ENCODE data around the gene UCHL1. TPM values are rescaled to one million over a fixed set of nuclear protein-coding genes. Genes with fewer than 3 reads are reported as not detected.

Gene UCHL1
- 100 to 1,000 TPM; 411 to 896 TPM for total RNA-seq
- 1,000 to 10,000 TPM; 1,142 to 1,287 TPM for polyA plus RNA-seq (ENCODE audit: insufficient read length in 2 of 2)
- long read RNA-seq, donor 1, transcript UCHL1-209 (8 exons, 1,119 nt): major isoform, 493 of 1,029 reads
- long read RNA-seq, donor 1, transcript UCHL1-202 (8 exons, 1,578 nt): minor isoform, 14 of 1,029 reads
- long read RNA-seq, donor 1, transcript UCHL1-211 (6 exons, 862 nt): minor isoform, 27 of 1,029 reads
- long read RNA-seq, donor 1, partial matches to known transcripts: 476 of 1,029 reads
- long read RNA-seq, donor 1, other reads (novel, unspliced or antisense): 19 of 1,029 reads
- long read RNA-seq, donor 2, transcript UCHL1-209 (8 exons, 1,119 nt): major isoform, 184 of 322 reads
- long read RNA-seq, donor 2, transcript UCHL1-211 (6 exons, 862 nt): minor isoform, 5 of 322 reads
- long read RNA-seq, donor 2, transcript UCHL1-202 (8 exons, 1,578 nt): minor isoform, 8 of 322 reads
- long read RNA-seq, donor 2, partial matches to known transcripts: 117 of 322 reads
- long read RNA-seq, donor 2, other reads (novel, unspliced or antisense): 8 of 322 reads
- long read RNA-seq, donor 3, transcript UCHL1-209 (8 exons, 1,119 nt): major isoform, 256 of 454 reads
- long read RNA-seq, donor 3, transcript UCHL1-211 (6 exons, 862 nt): minor isoform, 8 of 454 reads
- long read RNA-seq, donor 3, transcript UCHL1-202 (8 exons, 1,578 nt): minor isoform, 17 of 454 reads
- long read RNA-seq, donor 3, partial matches to known transcripts: 154 of 454 reads
- long read RNA-seq, donor 3, other reads (novel, unspliced or antisense): 19 of 454 reads
- long read RNA-seq, donor 4, transcript UCHL1-209 (8 exons, 1,119 nt): major isoform, 11 of 11 reads
- long read RNA-seq, donor 4, partial matches to known transcripts: 0 of 11 reads
- long read RNA-seq, donor 4, other reads (novel, unspliced or antisense): 0 of 11 reads

GRCh38 chr4:41256740-41257256, at the start of gene UCHL1:
TSS of gene UCHL1 (plus strand) at chr4:41256928. CDS start at chr4:41256977, 49 bp downstream.
- WGBS (ENCODE audit: insufficient coverage): under 1% methylated on average over 55 of the region's 55 CpGs

DNA sequence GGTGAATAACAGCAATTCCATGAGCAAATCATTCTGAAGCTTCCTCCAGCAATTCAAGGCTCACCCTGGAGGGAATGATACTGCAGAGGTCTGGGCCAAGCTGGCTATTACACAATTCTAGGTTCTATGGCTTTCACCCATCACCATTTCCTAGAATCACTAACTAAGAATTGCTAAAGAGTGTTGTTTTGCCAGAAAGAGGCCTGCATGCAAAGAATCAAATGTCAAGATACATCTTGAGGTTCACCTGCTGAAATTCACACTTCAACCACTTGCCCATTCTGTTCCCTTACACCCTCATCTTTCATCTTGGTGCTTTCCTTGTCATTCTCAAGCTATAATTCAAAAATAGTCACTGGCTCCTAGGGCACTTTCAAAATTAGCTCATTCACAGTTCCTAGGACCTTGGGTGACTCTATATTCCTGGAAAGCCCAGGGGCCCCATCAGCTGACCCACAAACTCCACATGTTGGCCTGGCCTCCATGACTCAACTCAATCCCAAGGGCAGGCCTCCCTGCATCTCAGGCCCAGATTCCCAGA, 49.4 kb upstream of the UCHL1 start:
- Histone ChIP-seq H3K9me3 (ENCODE audit: control insufficient read depth, insufficient read depth, low read length) (no peaks in the 10 kb centered on the region), H3K4me3 (ENCODE audit: low read depth, low read length) (no peak overlapping the region), H3K27me3 (ENCODE audit: control insufficient read depth, insufficient read depth, low read length) (no peaks in the 10 kb centered on the region), H3K36me3 (ENCODE audit: control insufficient read depth, insufficient read depth, low read length) (no peaks in the 10 kb centered on the region), H3K27ac (ENCODE audit: low read depth, low read length) (no peak overlapping the region), H3K4me1 (ENCODE audit: control insufficient read depth, insufficient read depth, low read length) (peaks cover 10% of the 10 kb centered on the region)
- no peak for DNase-seq (ENCODE audit: low read depth in 4 of 6, low spot score in 6 of 6)

More at GRCh38 chr4:41256740-41257256, at the start of gene UCHL1:
- Histone ChIP-seq H3K36me3 (ENCODE audit: control insufficient read depth, insufficient read depth, low read length) (peaks cover 8% of the 10 kb centered on the region), H3K9me3 (ENCODE audit: control insufficient read depth, insufficient read depth, low read length) (no peaks in the 10 kb centered on the region), H3K4me1 (ENCODE audit: control insufficient read depth, insufficient read depth, low read length) (peaks cover 16% of the 10 kb centered on the region), H3K27ac (ENCODE audit: low read depth, low read length) (peak within 1 kb of the TSS; percentile 65), H3K27me3 (ENCODE audit: control insufficient read depth, insufficient read depth, low read length) (no peaks in the 10 kb centered on the region), H3K4me3 (ENCODE audit: low read depth, low read length) (peak within 1 kb of the TSS; percentile 83)
- DNase-seq (ENCODE audit: low read depth in 4 of 6, low spot score in 6 of 6): peak in 5 of 6 donors; percentile 79 to 99 (median 91)

GRCh38 chr4:41209187-41209586, 47.5 kb upstream of the UCHL1 start:
- H3K9me3 ChIP-seq (ENCODE audit: control insufficient read depth, insufficient read depth, low read length): no peaks in the 10 kb centered on the region
- no peaks in the 10 kb centered on the region for H3K36me3 ChIP-seq (ENCODE audit: control insufficient read depth, insufficient read depth, low read length)
- WGBS (ENCODE audit: insufficient coverage): 31% methylated on average over 2 of the region's 5 CpGs
- peak in 2 of 6 donors; percentile 13 to 77 for DNase-seq (ENCODE audit: low read depth in 4 of 6, low spot score in 6 of 6)
- no peak overlapping the region for H3K4me3 ChIP-seq (ENCODE audit: low read depth, low read length)
- H3K4me1 ChIP-seq (ENCODE audit: control insufficient read depth, insufficient read depth, low read length): peaks cover 8% of the 10 kb centered on the region
- H3K27me3 ChIP-seq (ENCODE audit: control insufficient read depth, insufficient read depth, low read length): no peaks in the 10 kb centered on the region
- no peak overlapping the region for H3K27ac ChIP-seq (ENCODE audit: low read depth, low read length)

DNA sequence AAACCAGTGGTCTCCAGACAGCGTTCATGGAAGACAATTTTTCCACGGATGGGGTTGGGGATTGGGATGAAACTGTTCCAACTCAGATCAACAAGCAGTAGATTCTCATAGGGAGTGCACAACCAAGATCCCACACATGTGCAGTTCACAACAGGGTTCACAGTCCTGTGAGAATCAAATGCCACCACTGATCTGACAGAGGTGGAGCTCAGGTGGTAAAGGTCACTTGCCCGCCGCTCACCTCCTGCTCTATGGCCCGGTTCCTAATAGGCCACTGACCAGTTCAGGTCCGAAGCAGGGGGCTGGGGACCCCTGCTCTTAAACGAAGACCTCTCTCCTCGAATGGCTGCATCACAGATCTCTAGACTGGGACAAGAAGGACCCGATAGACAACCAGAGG, 46.8 kb upstream of the UCHL1 start:
- H3K27ac ChIP-seq (ENCODE audit: low read depth, low read length): no peak overlapping the region
- H3K27me3 ChIP-seq (ENCODE audit: control insufficient read depth, insufficient read depth, low read length): no peaks in the 10 kb centered on the region
- peaks cover 7% of the 10 kb centered on the region for H3K4me1 ChIP-seq (ENCODE audit: control insufficient read depth, insufficient read depth, low read length)
- H3K4me3 ChIP-seq (ENCODE audit: low read depth, low read length): no peak overlapping the region
- no peaks in the 10 kb centered on the region for H3K36me3 ChIP-seq (ENCODE audit: control insufficient read depth, insufficient read depth, low read length)
- 91% methylated on average over 7 of the region's 9 CpGs for WGBS (ENCODE audit: insufficient coverage)
- DNase-seq (ENCODE audit: low read depth in 4 of 6, low spot score in 6 of 6): no peak
- no peaks in the 10 kb centered on the region for H3K9me3 ChIP-seq (ENCODE audit: control insufficient read depth, insufficient read depth, low read length)

DNA sequence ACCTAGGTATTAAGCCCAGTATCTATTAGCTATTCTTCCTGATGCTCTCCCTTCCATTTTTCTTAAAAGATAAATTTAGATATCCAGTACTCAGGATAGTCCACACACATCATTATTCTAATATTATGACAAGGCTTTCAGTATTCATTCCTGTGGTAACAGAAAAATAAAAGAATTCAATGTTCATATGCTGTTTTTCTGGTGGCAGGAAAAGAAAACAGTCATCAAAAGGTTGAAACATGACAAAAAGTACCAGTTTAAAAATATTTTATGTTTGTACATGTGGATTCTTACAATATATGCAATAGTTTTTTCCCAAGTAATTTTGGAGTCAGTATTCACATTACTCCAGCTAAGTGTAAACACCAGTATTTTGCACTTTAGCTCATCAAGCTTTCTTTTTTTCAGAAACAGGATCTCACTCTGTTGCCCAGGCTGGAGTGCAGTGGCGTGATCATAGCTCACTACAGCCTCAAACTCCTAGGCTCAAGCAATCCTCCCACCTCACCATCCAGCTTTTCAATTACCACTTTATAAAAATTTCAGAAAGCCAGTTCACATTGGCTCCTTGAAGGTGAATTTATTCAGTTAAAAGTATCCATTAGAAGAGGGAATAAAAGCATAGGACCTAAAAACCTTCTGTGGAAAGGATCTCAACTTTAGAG, 44.6 kb upstream of the UCHL1 start:
- Histone ChIP-seq H3K4me1 (ENCODE audit: control insufficient read depth, insufficient read depth, low read length) (peaks cover 18% of the 10 kb centered on the region), H3K27me3 (ENCODE audit: control insufficient read depth, insufficient read depth, low read length) (no peaks in the 10 kb centered on the region), H3K36me3 (ENCODE audit: control insufficient read depth, insufficient read depth, low read length) (no peaks in the 10 kb centered on the region), H3K4me3 (ENCODE audit: low read depth, low read length) (no peak overlapping the region), H3K27ac (ENCODE audit: low read depth, low read length) (no peak overlapping the region), H3K9me3 (ENCODE audit: control insufficient read depth, insufficient read depth, low read length) (no peaks in the 10 kb centered on the region)
- DNase-seq (ENCODE audit: low read depth in 4 of 6, low spot score in 6 of 6): no peak
- WGBS (ENCODE audit: insufficient coverage): 100% methylated on average over 1 of the region's 1 CpG

GRCh38 chr4:41212616-41213203, 44.0 kb upstream of the UCHL1 start:
- 60% methylated on average over 7 of the region's 12 CpGs for WGBS (ENCODE audit: insufficient coverage)
- Histone ChIP-seq H3K27ac (ENCODE audit: low read depth, low read length) (no peak overlapping the region), H3K4me1 (ENCODE audit: control insufficient read depth, insufficient read depth, low read length) (peaks cover 18% of the 10 kb centered on the region), H3K9me3 (ENCODE audit: control insufficient read depth, insufficient read depth, low read length) (no peaks in the 10 kb centered on the region), H3K36me3 (ENCODE audit: control insufficient read depth, insufficient read depth, low read length) (no peaks in the 10 kb centered on the region), H3K27me3 (ENCODE audit: control insufficient read depth, insufficient read depth, low read length) (no peaks in the 10 kb centered on the region), H3K4me3 (ENCODE audit: low read depth, low read length) (peak overlapping the region; percentile 81)
- DNase-seq (ENCODE audit: low read depth in 4 of 6, low spot score in 6 of 6): peak in 2 of 6 donors; percentile 55 to 70

DNA sequence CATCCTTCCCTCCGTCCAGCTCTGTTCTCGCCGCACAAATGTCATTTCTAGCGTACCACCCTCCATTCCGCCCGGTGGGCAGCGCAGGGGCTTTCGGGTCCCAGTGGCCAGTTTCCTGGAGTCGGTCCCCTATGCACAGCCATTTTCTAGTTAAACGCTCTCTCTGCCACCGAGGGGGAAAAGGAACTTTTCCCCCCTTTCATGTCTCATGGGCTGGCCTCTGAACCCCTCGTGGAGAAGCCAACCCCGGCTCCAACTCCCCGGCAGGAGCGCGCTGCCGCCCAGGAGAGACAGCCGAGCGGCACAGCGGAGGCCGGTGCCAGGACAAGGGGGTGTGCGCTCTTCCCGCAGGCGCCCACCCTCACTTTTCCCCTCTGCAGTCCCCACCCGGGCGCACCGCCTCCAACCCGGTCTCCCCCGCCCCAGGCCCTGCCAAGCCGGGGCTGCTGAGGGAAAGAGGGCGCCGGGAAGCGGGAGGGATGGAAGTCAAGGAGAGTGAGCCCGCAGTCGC, 43.0 kb upstream of the UCHL1 start:
- Histone ChIP-seq H3K27ac (ENCODE audit: low read depth, low read length) (peak overlapping the region; percentile 77), H3K9me3 (ENCODE audit: control insufficient read depth, insufficient read depth, low read length) (no peaks in the 10 kb centered on the region), H3K36me3 (ENCODE audit: control insufficient read depth, insufficient read depth, low read length) (no peaks in the 10 kb centered on the region), H3K4me1 (ENCODE audit: control insufficient read depth, insufficient read depth, low read length) (peaks cover 18% of the 10 kb centered on the region), H3K4me3 (ENCODE audit: low read depth, low read length) (peak overlapping the region; percentile 81), H3K27me3 (ENCODE audit: control insufficient read depth, insufficient read depth, low read length) (no peaks in the 10 kb centered on the region)
- peak in 3 of 6 donors; percentile 30 to 76 (median 67) for DNase-seq (ENCODE audit: low read depth in 4 of 6, low spot score in 6 of 6)
- WGBS (ENCODE audit: insufficient coverage): 0% methylated on average over 31 of the region's 35 CpGs

DNA sequence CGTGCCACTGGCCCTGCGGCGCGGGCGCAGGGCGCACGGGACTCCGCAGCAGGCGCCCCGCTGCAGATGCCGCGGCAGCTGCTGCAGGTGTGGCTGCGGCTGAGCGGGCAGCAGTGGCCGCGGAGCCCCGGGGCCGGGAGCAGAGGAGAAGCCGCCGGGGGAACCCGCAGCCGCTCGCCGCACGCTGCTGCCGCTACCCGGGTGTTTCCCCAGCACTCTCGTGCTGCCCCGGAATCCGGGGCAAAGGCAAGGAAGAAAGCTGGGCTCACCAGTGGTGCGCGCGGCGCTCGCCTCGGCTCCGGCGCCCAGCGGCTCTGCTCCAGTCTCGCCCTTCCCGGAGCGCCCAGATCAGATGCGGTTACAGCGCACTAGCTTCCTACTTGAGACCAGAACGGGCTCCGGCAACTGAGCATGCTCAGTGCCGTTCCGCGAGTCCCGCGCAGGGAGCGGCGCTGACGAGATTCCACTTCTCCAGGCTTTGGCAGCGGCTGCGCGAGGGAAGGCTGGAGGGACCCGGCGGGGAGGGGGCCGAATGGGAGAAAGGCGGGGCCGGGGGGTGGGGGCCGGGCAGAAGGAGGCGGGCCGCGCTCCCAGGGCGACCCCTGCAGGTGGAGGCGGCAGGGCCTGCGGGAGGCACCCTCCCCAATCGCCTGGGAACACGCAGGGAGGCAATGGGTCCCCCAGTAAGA, 42.4 kb upstream of the UCHL1 start, which contains the start of gene APBB2:
TSS of gene APBB2 (minus strand) at position 407 of the 689 bp plus-strand sequence. CDS start 181,288 bp downstream, outside the sequence.
- peak; percentile 91 to 99 (median 94) for DNase-seq (ENCODE audit: low read depth in 4 of 6, low spot score in 6 of 6)
- Histone ChIP-seq H3K9me3 (ENCODE audit: control insufficient read depth, insufficient read depth, low read length) (no peaks in the 10 kb centered on the region), H3K27ac (ENCODE audit: low read depth, low read length) (peak within 1 kb of the TSS; percentile 83), H3K4me3 (ENCODE audit: low read depth, low read length) (peak within 1 kb of the TSS; percentile 81), H3K27me3 (ENCODE audit: control insufficient read depth, insufficient read depth, low read length) (no peaks in the 10 kb centered on the region), H3K36me3 (ENCODE audit: control insufficient read depth, insufficient read depth, low read length) (no peaks in the 10 kb centered on the region), H3K4me1 (ENCODE audit: control insufficient read depth, insufficient read depth, low read length) (peaks cover 18% of the 10 kb centered on the region)
- under 1% methylated on average over 68 of the region's 71 CpGs for WGBS (ENCODE audit: insufficient coverage)
